Epithelial cell of umbilical artery (primary cell): ENCODE results near the gene MED17. TPM values are rescaled to one million over a fixed set of nuclear protein-coding genes. Genes with fewer than 3 reads are reported as not detected.

ENCODE experiments used
- total RNA-seq: library from RNA; depleted of rRNA; stranded (reverse); fragments of >200 nt; gene quantifications from 2 replicates; pipeline ENCODE4 v1.2.3, GENCODE V29; 2014

MED17 gene, protein sequence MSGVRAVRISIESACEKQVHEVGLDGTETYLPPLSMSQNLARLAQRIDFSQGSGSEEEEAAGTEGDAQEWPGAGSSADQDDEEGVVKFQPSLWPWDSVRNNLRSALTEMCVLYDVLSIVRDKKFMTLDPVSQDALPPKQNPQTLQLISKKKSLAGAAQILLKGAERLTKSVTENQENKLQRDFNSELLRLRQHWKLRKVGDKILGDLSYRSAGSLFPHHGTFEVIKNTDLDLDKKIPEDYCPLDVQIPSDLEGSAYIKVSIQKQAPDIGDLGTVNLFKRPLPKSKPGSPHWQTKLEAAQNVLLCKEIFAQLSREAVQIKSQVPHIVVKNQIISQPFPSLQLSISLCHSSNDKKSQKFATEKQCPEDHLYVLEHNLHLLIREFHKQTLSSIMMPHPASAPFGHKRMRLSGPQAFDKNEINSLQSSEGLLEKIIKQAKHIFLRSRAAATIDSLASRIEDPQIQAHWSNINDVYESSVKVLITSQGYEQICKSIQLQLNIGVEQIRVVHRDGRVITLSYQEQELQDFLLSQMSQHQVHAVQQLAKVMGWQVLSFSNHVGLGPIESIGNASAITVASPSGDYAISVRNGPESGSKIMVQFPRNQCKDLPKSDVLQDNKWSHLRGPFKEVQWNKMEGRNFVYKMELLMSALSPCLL
- 30.9 and 35.1 TPM in 2 replicates for total RNA-seq

DNA sequence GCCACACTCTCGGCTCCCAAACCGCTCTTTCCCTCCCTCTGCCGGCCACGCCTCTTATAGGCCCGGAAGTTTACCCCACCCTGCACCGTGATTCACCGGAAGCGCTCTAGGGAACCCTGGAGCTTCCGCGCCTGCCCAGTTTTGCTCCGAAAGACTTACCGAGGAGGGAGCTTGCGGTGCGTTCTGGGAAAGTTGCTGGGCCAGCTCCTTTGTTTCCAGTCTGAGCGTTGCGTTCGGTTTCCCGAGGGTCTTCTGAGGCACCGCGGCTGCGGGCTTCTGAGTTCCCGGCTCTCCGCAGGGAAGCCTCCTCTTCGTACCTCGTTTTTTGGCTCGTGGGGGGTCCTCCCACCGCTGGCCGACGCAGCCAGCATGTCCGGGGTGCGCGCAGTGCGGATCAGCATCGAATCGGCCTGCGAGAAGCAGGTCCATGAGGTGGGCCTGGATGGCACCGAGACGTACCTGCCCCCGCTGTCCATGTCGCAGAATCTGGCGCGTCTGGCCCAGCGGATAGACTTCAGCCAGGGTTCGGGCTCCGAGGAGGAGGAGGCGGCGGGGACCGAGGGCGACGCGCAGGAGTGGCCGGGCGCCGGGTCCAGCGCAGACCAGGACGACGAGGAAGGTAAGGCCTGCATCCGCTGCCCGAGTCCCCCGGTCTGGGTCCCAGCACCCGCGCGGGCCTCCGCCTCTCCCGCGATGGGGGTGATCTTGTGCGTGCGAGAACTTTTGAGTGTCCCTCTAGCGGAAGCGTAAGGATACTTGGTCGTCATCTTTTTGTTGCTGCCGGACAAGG lies at the start of gene MED17:
MED17 (plus strand) TSS at position 138 of the 790 bp plus-strand sequence; CDS start at position 370, 232 bp downstream.

GRCh38 chr11:93741094-93741881 lies 42.8 kb upstream of the MED17 start, which contains the start of the genes C11orf54 and TAF1D:
C11orf54 (plus strand) TSS chr11:93741672; CDS start chr11:93747394, 5,722 bp downstream.
TAF1D (minus strand) TSS chr11:93741495; CDS start chr11:93739304, 2,191 bp downstream.

DNA sequence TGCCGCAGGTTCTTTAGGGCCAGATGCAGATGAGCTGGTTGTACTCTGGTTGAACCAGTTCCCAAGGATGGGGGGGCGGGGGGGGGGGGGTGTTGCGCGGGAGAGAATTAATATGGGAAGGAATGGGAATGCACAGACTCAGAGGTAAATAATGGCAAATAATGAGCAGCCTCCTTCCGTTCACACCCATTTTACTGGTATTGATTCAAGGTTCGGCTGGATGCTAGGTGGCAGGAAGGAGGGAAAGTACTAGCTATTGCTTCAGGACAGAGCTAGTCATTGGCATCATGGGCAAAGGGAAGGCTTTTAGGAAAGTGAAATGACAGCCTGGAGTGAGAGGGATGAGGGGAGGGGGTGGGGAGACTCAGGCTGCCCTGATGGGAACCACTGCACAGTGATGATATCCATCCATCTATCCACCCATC lies 66.5 kb downstream of the MED17 start, which contains the start of gene VSTM5:
VSTM5 (minus strand) TSS at position 25 of the 425 bp plus-strand sequence. CDS start 116 bp downstream, outside the sequence.

Other genes starting within 250 kb of the MED17 start
- 16.7 and 23.7 TPM in 2 replicates for gene SMCO4, start 240.9 kb upstream of the MED17 start, total RNA-seq
- 13.3 and 28.3 TPM in 2 replicates for gene CEP295, start 122.6 kb upstream of the MED17 start, total RNA-seq
- gene TAF1D, start 42.8 kb upstream of the MED17 start, total RNA-seq: 192 and 286 TPM in 2 replicates
- gene C11orf54, start 42.6 kb upstream of the MED17 start, total RNA-seq: 17.2 and 27.2 TPM in 2 replicates
- under 0.01 TPM in 1 of 2 replicates, not detected in the other for gene VSTM5, start 66.3 kb downstream of the MED17 start, total RNA-seq
- gene HEPHL1, start 237.1 kb downstream of the MED17 start, total RNA-seq: not detected in 2 replicates